Activated CD4-positive, alpha-beta T cell treated with anti-CD3 and anti-CD28 coated beads, Interleukin-2, Interleukin-4, amounts not matched to agents 100 ng/mL and 50 ng/mL, durations not matched to agents 16 hours and 8 hours (primary cell): Measurements from ENCODE around the gene ARF5.

Experiments used
- DNase-seq: peaks from one replicate; pipeline ENCODE4 v3.0.0-alpha.2; 2020; ENCODE audit warnings: low spot score

ARF5 gene

GRCh38 chr7:127635659-127636285 lies 47.6 kb downstream of the ARF5 start:
- no peak for DNase-seq

GRCh38 chr7:127638197-127638596 lies 50.0 kb downstream of the ARF5 start:
- DNase-seq, result no peak
